Thyroid gland (tissue), 4 donors: ENCODE data around the gene SORL1.

Experiments
- POLR2A ChIP-seq, 2 donors: fragments of 450-650 bp; IDR thresholded peaks; one replicate each; pipeline ENCODE4 v1.6.1; 2017; ENCODE audit warnings: antibody characterized with exemption in 2 of 2, mild to moderate bottlenecking in 2 of 2, moderate library complexity in 1 of 2
- TF ChIP-seq, protein P1 (sequence below), 6 experiments: fragments of 200-600 bp in 3 of 6; fragments of 450-650 bp in 3 of 6; sonication (generic) in 3 of 6; IDR thresholded peaks; one replicate each; pipeline ENCODE4 v1.5.1; 2016 to 2019; ENCODE audit warnings: antibody characterized with exemption in 6 of 6, mild to moderate bottlenecking in 2 of 6, inconsistent platforms in 1 of 6, moderate library complexity in 1 of 6

DNA sequence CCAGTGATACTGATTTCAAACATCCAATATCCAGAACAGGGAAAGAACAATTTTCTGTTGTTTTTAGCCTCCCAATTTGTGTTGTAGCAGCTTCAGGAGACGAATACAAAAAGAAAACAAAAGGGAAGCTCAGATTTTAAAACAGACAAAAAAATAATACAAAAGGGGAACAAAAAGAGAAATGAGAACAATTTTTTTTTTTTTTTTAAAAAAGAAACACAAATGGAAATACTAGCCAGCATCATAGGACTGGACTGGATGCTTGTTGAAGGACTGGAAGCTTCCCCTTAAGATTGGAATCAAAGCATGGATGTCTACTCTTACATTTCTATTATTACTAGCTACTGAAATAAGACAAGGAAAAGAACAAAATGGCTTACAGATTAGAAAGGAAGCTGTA, 46.5 kb upstream of the SORL1 start:
- TF ChIP-seq, protein P1, sequence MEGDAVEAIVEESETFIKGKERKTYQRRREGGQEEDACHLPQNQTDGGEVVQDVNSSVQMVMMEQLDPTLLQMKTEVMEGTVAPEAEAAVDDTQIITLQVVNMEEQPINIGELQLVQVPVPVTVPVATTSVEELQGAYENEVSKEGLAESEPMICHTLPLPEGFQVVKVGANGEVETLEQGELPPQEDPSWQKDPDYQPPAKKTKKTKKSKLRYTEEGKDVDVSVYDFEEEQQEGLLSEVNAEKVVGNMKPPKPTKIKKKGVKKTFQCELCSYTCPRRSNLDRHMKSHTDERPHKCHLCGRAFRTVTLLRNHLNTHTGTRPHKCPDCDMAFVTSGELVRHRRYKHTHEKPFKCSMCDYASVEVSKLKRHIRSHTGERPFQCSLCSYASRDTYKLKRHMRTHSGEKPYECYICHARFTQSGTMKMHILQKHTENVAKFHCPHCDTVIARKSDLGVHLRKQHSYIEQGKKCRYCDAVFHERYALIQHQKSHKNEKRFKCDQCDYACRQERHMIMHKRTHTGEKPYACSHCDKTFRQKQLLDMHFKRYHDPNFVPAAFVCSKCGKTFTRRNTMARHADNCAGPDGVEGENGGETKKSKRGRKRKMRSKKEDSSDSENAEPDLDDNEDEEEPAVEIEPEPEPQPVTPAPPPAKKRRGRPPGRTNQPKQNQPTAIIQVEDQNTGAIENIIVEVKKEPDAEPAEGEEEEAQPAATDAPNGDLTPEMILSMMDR (IDR thresholded peaks at IDR 0.05), result no peak
- TF ChIP-seq POLR2A (IDR thresholded peaks at IDR 0.05), result no peak
